Liver (tissue), 3 donors: ENCODE measurements around the gene C1GALT1.

ENCODE experiments used
- ATF3 ChIP-seq: IDR thresholded peaks from 2 replicates; pipeline ENCODE4 v1.6.1; 2016; ENCODE audit warnings: antibody characterized with exemption
- GABPA ChIP-seq, 2 donors: IDR thresholded peaks in 1 of 2; conservative IDR thresholded peaks in 1 of 2; 2 replicates each; pipeline ENCODE4 v1.6.1; 2016; ENCODE audit warnings: antibody characterized with exemption in 2 of 2, mild to moderate bottlenecking in 1 of 2, moderate library complexity in 1 of 2
- JUND ChIP-seq, 2 donors: IDR thresholded peaks; 2 replicates each; pipeline ENCODE4 v1.6.1; 2016; ENCODE audit warnings: antibody characterized with exemption in 2 of 2
- NR2F2 ChIP-seq: IDR thresholded peaks from 2 replicates; pipeline ENCODE4 v1.6.1; 2016; ENCODE audit warnings: antibody characterized with exemption
- RAD21 ChIP-seq, 2 donors: IDR thresholded peaks; 2 replicates each; pipeline ENCODE4 v1.6.1; 2016; ENCODE audit warnings: antibody characterized with exemption in 2 of 2, mild to moderate bottlenecking in 2 of 2
- YY1 ChIP-seq: IDR thresholded peaks from 2 replicates; pipeline ENCODE4 v1.6.1; 2016; ENCODE audit warnings: antibody characterized with exemption, mild to moderate bottlenecking
- TF ChIP-seq, protein P1 (sequence below): fragments of 150-350 bp; IDR thresholded peaks from 2 replicates; pipeline ENCODE4 v1.5.1; 2017; ENCODE audit warnings: improper control_type of control experiment, low read depth, low read length; ENCODE audit not compliant: missing input control
- donor health status: healthy.
- donor health status: healthy.

- TF ChIP-seq NR2F2 (no peak), RAD21 (IDR thresholded peaks at IDR 0.05) (no peak), JUND (IDR thresholded peaks at IDR 0.05) (no peak), GABPA (IDR thresholded peaks at IDR 0.05 in 1 of 2, conservative IDR thresholded peaks at IDR 0.05 in 1 of 2) (no peak), ATF3 (no peak), YY1 (no peak)
- TF ChIP-seq, protein P1, sequence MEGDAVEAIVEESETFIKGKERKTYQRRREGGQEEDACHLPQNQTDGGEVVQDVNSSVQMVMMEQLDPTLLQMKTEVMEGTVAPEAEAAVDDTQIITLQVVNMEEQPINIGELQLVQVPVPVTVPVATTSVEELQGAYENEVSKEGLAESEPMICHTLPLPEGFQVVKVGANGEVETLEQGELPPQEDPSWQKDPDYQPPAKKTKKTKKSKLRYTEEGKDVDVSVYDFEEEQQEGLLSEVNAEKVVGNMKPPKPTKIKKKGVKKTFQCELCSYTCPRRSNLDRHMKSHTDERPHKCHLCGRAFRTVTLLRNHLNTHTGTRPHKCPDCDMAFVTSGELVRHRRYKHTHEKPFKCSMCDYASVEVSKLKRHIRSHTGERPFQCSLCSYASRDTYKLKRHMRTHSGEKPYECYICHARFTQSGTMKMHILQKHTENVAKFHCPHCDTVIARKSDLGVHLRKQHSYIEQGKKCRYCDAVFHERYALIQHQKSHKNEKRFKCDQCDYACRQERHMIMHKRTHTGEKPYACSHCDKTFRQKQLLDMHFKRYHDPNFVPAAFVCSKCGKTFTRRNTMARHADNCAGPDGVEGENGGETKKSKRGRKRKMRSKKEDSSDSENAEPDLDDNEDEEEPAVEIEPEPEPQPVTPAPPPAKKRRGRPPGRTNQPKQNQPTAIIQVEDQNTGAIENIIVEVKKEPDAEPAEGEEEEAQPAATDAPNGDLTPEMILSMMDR: no peak
Observed at GRCh38 chr7:7239346-7239745, 57.0 kb downstream of the C1GALT1 start.
